NCI-H82 treated with DMSO at 0.1 percent for 48 hours (cell line): ENCODE data around the gene CTSV.
"Not testable (repeated sequence)": the region's sequence is repeated elsewhere in the genome, so short reads cannot be mapped to it uniquely, and the experiment has no call there.

Experiments
- DNase-seq: peaks from one replicate; lab custom pipeline; 2025; ENCODE audit not compliant: unreplicated experiment; lab: John Stamatoyannopoulos, UW

CTSV gene

DNA sequence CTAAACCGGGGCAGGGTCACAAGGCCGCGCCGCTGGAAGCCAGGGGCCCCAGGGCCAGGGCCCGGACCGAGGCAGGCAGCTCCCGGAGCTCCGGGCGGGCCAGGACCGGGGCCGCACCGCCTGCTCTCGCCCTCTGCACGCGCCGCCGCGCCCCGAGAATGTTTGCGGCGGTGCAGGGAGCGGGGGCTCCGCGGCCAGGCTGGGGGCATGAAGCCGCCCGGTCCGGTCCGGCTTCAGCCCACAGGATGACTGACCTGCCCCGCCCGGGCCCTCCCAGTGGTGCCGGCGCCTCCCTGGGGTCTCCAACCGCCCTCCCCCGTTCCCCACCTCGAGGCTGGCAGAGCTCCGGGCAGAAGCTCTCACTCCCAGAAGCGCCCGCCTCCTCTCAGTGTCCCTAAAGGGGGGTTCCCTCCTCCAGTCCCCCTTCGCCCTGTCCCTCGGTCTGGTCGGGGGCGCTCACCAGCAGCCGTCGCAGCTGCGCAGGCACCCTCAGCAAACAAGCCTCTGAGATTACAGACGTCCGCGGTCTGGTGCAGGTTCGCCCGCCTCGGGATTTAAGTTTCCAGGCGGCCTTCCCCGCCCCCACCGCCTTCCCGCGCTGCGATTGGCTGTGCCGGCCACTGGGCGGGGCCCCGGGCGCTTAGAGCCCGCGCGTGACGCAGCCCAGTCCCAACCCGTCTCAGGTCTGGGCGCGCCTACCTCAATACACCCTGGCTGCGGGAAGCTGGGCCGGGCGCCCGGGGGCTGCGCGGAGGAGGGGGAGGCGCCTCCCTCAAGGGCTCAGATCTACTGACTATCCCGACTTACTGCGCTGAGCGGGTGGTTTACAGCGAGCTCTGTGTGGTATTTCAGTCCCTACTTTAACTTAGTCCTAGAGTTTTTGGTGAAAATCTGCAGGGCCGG lies at the start of gene CTSV:
CTSV (minus strand) TSS at position 532 of the 903 bp plus-strand sequence. CDS start 1,099 bp downstream, outside the sequence.
- DNase-seq = peak; percentile 87

- DNase-seq = not testable (repeated sequence)
Observed at GRCh38 chr9:97087668-97088215, 48.8 kb upstream of the CTSV start.

- not testable (repeated sequence) for DNase-seq
Observed at GRCh38 chr9:97084562-97084991, 45.6 kb upstream of the CTSV start.

DNA sequence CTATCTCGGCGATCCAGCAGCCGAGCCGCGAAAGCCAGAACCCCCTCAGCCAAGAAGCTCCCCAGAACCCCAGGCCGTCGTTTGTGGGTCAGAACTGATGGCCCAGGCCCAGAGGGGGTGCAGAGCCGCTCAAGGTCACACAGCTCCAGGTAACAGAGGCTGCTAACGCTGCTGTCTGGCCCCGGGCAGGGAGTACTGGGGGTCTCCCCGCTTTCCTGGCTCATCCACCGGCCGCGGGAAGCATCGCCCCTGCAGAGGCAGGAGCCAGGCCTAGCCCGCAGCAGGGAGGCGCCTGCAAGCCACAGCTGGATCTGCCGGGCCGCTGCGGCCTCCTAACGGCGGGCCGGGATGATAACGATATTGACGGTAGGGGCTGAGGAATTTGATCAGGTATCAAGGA lies 39.4 kb upstream of the CTSV start:
- no peak for DNase-seq

- no peak for DNase-seq
Observed at GRCh38 chr9:97077452-97078295, 38.7 kb upstream of the CTSV start.

DNA sequence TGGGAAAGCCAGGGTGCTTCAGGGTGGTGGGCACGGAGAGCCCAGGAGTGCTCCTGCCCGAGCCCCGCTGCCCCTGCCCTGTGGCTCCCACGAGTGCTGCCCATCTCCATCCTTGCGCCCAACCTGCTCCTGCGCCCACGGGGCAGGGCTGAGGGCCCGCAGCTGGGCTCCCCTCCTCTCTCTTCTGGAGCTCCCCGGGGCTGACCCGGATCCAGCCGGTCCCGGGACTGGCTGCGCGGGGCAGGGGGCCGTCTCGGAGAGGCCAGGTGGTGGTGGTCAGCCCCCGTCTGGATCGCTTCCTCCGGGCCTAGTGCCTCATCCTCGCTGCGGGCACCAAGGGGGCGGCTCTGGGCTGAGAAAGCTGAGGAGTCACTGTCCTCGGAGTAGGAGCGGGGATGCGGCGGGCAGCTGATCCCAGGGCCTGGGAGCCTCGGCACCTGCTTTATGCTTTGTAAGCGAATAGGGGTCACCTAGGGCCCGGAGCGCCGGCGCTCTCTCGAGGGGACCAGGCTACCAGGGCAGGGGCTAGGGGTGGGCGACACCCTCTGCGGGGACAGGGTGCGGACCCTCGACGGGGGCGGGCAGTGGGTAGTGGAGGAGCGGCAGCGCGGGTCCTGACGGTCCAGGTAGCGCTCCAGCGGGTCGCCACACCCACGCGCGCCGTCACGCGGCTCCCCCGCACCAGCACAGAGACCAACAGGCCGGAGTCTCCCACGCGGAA lies 37.9 kb upstream of the CTSV start:
- DNase-seq = not testable (repeated sequence)

DNA sequence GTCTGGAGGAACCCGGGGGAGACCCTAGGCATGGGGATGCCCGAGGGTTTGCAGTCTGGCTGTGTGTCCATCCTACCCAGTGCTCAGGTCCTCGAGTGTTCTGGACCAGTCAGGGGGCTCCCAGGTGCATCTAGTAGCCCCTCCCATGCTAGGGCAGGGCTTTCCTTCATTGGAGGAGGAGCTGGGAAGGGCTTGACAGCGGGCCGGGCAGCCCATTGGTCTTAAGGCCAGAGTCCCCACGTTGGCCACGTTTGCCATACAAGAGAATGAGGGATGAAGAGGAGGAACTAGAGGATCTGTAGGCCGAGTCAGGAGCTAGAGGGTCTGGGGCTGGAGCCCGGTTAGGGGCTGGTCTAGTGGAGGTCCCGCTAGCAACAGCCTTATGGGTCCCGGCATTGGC lies 37.3 kb upstream of the CTSV start:
- no peak for DNase-seq

GRCh38 chr9:97075289-97075985 lies 36.5 kb upstream of the CTSV start:
- no peak for DNase-seq

GRCh38 chr9:97073506-97073905 lies 34.6 kb upstream of the CTSV start:
- no peak for DNase-seq

DNA sequence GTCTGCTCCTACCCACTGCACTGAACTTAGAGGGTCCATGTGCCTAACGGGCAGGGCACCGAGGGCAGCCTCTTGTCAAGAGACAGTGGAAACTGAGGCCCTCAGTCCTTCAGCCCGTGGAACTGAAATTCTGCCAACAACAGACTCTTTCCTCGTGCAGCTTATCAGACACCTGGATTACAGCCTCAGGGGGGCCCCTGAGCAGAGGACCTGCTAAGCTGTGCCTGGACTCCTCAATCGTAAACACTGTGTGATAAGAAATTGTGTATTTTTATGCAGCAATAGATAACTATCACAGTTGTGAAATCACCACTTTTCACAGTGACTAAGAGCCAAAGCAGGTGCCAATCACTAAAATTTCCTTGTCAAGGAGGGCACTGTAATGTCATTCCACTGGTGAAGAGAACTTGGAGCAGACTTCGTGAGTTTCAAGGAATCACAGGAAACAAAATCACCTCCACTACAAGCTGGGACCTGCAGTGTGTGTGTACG lies 33.4 kb upstream of the CTSV start:
- no peak for DNase-seq

DNA sequence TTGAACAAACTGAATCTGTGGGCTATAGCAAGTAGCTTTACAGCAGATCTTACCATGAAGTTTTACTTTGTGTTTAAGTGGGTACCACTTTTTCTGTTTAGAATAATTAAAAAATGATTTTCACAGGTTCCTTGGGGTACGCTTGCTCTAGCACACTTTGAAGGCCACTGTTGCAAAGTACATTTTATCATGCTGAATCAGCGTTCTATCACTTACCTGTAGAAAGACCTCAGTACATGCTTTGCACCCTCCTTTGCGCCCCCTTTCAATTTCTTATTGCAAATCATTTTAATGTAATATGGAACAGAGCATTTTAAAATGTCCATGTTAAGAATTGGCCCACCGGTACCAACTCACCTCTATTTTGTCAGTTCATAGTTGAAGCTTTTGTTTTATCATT lies 31.4 kb upstream of the CTSV start:
- not testable (repeated sequence) for DNase-seq

- no peak for DNase-seq
Observed at GRCh38 chr9:97067490-97067889, 28.5 kb upstream of the CTSV start.

GRCh38 chr9:97064176-97064575 lies 25.2 kb upstream of the CTSV start:
- no peak for DNase-seq

- DNase-seq = no peak
Observed at GRCh38 chr9:97060796-97061195, 21.9 kb upstream of the CTSV start.

- DNase-seq = no peak
Observed at GRCh38 chr9:97059626-97060025, 20.7 kb upstream of the CTSV start.

DNA sequence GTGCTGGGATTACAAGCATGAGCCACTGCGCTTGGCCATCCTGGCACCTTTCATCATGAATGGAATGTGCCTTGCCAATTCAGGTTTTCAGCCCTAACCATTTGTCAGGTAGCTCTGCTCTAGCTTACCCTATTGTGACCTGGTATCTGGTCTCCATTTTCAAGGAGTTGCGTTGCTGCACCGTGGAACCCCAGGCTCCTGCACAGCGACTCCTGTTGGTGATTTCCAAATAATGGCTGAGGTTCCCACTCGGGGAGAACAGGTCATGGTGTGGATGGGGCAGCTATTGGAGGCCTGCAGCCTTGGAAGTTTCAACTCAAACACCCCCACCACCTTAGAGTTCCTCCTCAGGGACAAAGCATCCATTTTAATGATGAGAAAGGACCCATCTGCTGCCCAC lies 18.7 kb upstream of the CTSV start:
- no peak for DNase-seq

- DNase-seq = not testable (repeated sequence)
Observed at GRCh38 chr9:97055891-97056290, 16.9 kb upstream of the CTSV start.

- no peak for DNase-seq
Observed at GRCh38 chr9:97053717-97054116, 14.8 kb upstream of the CTSV start.

GRCh38 chr9:97052735-97053134 lies 13.8 kb upstream of the CTSV start:
- no peak for DNase-seq

GRCh38 chr9:97046228-97046627 lies 7.3 kb upstream of the CTSV start:
- DNase-seq = no peak
